Kidney capillary endothelial cell (primary cell): ENCODE data around the gene NAT16.
A peak's percentile ranks its signal among the peaks of the same experiment; 100 is the strongest.
"Not testable (repeated sequence)": the region's sequence is repeated elsewhere in the genome, so short reads cannot be mapped to it uniquely, and the experiment has no call there.

Experiments used
- DNase-seq: peaks from one replicate; pipeline ENCODE4 v3.0.0-alpha.2; 2018; ENCODE audit warnings: low spot score

Gene NAT16

DNA sequence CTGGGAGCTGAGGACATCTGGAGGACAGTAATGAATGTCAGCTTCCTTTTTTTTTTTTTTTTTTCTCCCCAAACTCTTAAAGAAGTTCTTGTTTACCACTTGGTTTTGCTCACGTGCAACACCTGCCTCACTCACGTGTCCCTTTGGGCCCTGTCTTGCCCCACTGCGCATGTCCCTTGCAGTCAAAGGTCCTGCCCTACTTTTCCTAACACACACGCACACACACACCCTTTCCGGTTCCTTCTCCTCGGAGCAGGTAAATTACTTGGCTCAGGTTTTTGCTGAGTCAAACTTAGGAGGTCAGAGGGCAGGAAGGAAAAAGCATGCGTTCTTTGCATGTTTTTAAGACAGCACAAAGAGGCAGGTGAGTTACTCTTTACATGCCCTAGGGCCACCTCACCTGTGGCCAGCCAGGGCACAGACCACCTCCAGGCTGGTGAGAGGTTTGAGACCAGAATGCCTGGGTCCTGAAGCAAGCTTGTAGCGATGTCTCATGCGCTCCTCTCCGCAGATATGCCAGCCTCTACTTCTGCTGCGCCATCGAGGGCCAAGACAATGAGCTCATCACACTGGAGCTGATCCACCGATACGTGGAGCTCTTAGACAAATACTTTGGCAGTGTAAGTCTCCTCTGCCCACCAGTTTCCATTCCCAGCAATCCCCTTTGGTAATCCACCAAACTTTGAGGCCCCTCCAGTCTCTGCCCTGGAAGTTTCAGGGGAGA is 23.1 kb downstream of the NAT16 start:
- DNase-seq: no peak

DNA sequence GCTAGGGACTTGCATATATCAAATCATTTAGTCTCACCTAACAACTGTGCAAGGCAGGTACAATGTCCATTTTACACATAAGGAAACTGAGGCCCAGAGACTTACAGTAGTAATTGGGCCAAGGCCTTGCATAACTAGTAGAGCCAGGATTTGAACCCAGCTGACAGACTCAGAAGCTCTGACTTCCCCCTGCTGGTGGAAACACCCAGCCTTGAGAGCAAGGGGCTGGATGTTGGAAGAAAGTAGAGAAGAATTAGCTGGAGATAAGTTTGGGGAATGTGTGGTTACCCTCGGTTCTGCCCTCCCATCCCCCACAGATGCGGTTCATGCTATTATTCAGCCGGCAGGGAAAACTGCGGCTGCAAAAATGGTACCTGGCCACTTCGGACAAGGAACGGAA is 23.8 kb downstream of the NAT16 start:
- DNase-seq: no peak

DNA sequence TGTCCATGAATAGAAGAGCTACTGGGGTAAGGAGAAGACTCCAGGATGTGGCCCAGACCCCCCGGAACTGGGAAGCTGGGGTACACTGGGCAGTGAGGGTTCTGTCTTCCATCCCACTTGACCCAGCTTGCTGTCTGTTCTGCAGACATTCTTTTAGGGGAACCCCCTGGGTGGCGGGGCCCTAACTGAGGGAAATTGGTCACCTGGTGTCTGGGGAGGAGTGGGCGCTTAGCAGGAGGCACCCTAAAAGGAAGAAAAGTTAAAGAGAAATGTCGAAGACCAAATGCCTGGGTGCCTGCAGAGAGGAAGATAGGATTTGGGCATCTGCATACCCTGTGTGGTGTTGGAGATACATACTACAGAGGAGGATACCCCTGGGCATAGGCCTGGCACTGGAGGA is 24.8 kb downstream of the NAT16 start:
- DNase-seq: no peak

DNA sequence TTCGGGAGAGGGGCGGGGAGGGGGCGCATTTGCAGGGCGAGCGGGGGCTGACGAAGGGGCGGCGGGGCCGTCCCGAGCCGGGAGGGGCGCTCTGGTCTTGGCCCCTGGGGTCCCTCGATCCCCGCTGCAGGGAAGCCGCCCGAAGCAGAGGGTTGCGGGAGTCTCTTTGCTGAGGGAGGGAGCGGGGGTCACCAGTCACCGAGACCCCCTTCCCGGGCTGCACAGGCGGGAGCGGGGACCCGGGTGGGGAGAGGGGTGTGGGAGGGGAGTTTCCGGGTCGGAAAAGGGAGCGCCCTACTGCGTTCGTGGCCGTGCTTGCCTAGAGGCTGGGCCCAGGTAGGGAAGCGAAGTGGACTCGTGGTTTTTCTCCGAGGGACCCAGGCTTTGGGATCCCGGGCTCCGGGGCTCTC is 25.4 kb downstream of the NAT16 start:
- no peak for DNase-seq

DNA sequence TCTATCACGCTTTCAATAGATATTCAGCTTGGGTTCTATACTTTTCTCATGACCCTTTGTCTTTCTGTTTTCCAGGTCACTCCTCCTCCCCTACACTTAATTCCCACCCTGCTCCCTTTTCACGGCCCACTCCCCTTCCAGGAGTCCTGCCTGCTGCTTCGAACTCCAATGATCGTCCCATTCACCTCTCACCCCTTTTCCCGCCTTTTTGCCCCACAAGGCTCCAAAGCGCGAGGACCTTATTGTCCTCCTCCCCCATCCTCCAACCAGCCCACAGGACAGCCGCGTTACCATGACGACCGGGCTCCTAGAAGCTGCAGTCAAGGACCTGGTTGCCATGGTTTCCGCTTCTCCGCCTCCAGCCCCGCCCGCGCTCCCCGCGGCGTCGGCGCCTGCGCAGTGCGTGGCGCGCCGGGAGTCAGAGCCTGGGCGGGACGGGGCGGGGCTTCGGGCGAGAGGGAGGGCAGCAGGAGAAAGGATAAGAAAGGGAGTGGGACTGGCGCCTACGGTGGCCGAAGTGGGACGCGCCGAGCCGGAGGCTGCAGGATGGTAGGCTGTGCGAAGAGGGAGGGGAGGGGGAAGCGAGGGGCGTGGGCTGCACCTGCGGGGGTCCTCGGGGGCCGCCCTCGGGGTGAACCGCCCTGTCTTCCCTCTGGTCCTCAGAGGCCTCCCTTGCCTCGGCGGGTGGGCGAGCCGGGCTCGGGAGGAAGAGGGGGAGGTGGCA is 26.0 kb downstream of the NAT16 start, which contains the start of gene AP1S1:
Gene AP1S1, plus strand, starts transcription at position 508 of the 724 bp plus-strand sequence. Its CDS starts 39 bp downstream, at position 547.
- peak; percentile 92 for DNase-seq

DNA sequence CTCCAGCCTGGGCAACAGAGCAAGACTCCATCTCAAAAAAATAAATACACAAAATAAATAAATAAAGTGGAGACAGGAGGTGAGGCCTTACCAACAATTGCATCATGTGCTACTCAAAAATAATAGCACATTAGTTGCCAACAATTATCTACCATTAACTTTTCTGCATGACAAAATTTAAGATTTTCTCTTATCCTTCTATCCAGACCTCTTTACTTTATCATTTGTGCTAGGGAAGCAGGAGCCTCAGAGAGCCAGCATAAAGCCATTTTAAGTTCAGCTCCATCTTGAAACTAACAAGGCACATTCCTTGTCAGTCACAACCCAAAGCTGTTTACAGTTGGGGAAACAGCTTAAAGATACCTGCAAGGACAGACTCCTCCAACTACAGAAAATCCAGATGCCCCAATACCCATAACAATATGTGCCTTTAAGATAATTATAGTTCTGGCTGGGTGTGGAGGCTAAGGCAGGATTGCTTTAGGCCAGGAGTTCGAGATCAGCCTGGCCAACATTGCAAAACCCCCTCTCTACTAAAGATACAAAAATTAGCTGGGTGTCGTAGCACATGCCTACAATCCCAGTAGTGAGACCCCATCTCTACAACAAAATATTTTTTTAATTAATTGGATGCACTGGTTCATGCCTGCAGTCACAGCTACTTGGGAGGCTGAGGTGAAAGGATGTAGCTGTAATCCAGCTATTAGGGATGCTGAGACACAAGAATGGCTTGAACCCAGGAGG is 28.0 kb downstream of the NAT16 start:
- no peak for DNase-seq

DNA sequence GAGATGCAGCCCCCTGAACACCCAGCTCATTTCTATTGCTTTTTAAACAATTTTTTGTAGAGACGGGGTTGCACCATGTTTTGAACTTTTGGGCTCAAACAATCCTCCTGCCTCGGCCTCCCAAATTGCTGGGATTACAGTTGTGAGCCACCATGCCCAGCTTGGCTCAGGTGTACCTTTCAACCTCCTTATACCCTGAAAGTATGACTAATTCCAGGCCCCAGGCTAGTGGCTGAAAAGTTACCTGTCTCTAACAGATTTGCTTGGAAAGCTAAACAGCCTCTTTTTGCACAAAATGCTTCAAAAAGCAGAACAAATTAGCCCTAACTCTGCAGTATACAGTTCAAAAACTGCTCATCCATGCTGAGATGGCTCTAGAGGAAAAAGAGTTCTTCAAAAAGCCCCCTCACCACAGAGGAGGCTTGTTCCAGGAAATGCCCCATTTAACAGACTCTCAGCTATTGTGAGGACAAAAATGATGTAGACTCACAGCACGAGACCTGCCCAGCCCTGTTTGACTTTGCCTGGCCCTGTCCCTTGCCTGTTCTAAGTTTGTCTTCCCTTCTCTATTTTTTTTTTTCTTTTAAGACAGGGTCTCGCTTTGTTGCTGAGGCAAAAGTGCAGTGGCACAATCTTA is 39.2 kb downstream of the NAT16 start:
- no peak for DNase-seq

DNA sequence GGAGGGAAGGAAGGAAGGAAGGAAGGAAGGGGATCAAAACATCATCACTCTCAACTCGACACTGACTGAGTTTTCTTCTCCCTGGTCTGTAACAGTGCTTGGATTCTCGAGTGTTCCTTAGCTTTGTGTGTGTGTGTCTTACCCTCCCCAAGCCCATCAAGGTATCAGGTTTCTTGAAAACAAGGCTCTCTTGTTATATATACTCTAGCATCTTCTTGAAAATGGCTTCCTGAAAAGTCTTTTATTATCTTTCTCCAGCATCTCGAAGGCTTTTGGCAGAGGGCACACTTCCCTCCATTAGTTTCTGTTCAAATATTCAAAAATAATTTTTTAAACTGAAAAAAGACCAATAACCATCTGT is 39.8 kb downstream of the NAT16 start:
- no peak for DNase-seq

DNA sequence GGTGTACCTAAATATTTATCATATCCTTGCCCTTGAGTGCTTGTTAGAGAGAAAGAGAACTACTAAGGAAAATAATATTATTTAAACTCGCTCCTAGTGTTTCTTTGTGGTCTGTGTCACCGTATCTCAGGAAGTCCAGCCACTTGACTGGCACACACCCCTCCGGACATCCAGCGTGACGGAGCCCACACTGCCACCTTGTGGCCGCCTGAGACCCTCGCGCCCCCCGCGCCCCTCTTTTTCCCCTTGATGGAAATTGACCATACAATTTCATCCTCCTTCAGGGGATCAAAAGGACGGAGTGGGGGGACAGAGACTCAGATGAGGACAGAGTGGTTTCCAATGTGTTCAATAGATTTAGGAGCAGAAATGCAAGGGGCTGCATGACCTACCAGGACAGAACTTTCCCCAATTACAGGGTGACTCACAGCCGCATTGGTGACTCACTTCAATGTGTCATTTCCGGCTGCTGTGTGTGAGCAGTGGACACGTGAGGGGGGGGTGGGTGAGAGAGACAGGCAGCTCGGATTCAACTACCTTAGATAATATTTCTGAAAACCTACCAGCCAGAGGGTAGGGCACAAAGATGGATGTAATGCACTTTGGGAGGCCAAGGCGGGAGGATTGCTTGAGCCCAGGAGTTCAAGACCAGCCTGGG is 41.8 kb downstream of the NAT16 start:
- peak; percentile 92 for DNase-seq

DNA sequence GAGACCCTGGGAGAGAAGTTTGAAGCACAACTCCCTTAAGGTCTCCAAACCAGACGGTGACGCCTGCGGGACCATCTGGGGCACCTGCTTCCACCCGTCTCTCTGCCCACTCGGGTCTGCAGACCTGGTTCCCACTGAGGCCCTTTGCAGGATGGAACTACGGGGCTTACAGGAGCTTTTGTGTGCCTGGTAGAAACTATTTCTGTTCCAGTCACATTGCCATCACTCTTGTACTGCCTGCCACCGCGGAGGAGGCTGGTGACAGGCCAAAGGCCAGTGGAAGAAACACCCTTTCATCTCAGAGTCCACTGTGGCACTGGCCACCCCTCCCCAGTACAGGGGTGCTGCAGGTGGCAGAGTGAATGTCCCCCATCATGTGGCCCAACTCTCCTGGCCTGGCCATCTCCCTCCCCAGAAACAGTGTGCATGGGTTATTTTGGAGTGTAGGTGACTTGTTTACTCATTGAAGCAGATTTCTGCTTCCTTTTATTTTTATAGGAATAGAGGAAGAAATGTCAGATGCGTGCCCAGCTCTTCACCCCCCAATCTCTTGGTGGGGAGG is 42.4 kb downstream of the NAT16 start:
- DNase-seq: no peak

DNA sequence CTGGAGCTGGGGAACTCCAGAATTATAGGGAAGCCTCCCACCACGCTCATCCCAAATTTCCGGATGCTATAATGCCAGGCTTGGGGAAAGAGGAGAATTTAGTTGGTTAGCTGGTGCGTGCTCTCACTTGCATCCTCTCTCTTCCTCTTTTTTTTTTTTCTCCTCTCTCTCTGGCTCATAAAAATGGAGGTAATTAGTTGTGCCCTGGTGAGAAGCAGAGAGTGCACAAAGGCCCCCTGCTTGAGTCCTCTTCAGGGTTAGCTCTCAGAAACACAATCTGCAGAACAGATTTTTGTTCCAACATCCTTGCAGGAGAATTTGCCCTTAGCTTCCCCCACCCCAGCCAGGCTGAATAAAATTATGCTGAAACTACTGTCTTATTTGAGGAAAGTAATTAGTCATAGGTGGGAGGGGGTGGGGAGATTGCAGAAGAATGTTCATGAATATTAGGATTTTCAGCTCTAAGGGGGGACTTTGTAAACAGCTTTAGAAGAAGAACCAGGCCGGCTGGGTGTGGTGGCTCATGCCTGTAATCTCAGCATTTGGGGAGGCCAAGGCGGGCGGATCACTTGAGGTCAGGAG is 45.6 kb downstream of the NAT16 start:
- no peak for DNase-seq

DNA sequence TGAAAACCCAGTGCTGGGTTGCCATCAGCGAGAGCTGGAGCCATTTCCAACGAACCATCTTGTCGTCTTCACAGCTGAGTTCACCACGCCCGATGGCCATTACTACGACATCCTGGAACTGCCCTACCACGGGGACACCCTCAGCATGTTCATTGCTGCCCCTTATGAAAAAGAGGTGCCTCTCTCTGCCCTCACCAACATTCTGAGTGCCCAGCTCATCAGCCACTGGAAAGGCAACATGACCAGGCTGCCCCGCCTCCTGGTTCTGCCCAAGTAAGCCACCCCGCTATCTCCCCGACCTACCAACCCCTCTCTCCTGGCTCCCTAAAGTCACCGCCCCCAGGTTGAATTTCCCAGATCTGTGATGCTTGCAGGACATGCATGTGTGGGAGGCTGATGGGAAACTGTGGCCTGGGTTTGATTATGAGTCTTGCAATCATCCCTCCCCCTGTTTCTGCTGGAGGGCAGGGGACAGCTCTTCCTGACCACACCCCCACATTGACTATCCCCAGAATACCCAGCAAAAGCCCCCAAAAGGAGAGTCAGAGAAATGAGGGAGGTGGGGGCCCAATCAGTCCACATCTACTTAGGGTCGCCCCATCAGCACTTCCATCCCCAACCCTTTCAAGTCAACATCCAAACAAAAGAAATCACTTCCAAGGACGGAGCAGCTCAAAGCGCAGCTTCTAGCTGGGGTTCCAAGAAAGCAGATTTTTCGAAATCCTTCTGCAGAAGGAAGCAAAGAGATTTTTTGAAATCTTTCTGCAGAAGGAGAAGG is 46.3 kb downstream of the NAT16 start:
- DNase-seq: no peak

DNA sequence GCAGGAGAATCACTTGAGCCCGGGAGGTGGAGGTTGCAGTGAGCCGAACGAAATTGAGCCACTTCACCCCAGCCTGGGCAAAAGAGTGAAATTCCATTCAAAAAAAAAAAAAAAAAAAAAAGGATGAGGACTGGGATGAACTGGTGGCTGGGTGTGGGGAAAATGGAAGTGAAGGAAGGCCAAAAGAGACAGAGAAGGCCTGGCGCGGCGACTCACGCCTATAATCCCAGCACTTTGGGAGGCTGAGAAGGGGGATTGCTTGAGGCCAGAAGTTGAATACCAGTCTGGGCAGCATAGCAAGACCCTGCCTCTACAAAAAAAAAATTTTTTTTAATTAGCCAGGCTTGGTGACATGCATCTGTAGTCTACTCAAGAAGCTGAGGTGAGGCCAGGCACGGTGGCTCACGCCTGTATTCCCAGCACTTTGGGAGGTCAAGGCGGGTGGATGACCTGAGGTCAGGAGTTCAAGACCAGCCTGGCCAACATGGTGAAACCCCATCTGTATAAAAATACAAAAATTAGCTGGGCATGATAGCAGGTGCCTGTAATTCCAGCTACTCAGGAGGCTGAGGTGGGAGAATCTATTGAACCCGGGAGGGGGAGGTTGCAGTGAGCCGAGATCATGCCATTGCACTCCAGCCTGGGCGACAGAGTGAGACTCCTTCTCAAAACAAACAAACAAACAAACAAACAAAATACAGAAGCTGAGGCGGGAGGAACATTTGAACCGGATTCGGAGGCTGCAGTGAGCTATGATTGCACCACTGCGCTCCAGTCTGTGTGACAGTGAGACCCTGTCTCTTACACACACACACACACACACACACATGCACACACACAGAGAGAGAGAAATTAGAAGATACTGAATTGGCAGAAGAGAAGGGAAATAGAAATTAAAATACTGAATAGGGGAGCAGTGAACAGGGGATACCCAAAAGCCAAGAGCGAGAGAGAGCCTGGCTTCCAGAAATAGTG is 47.2 kb downstream of the NAT16 start:
- not testable (repeated sequence) for DNase-seq

DNA sequence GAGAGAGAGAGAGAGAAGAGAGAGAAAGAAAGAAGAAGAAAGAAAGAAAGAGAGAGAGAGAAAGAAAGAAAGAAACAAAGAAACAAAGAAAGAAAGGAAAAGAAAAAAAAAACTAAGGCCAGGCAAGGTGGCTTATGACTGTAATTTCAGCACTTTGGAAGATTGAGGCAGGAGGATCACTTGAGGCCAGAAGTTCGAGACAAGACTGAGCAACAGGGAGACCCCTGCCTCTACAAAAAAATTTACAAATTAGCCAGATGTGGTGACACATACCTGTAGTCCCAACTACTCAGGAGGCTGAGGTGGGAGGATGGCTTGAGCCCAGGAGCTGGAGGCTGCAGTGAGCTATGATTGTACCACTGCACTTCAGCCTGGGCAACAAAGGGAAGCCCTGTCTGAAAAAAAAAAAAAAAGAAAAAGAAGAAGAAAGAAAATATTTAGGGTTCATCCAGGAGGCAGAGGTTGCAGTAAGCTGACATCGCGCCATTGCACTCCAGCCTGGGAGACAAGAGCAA is 50.4 kb downstream of the NAT16 start:
- no peak for DNase-seq

DNA sequence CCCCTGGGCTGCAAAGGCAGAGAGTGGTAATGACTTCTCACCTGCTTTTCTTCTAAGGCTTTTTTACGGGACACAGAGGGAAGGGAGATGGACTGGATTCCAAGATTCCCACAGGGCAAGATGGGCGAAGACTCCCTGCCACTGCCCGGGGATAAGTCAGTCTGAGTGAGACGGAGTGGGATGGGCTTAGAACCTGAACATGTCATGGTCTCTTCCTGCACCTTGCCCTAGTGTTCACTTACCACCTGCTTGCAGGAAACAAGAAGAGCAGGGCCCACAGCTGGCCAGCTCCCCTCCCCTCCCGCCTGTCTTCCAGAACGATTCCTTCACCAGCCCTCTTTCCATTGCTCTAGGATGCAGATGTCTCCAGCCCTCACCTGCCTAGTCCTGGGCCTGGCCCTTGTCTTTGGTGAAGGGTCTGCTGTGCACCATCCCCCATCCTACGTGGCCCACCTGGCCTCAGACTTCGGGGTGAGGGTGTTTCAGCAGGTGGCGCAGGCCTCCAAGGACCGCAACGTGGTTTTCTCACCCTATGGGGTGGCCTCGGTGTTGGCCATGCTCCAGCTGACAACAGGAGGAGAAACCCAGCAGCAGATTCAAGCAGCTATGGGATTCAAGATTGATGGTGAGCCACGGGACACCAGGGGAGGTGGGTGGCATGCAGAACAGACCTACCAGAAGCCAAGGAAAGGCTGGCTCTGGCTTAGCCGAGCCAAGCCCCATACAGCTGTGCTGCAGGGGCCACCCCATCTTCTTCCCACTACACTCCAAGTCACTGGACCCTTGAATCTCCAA is 51.9 kb downstream of the NAT16 start:
- no peak for DNase-seq

DNA sequence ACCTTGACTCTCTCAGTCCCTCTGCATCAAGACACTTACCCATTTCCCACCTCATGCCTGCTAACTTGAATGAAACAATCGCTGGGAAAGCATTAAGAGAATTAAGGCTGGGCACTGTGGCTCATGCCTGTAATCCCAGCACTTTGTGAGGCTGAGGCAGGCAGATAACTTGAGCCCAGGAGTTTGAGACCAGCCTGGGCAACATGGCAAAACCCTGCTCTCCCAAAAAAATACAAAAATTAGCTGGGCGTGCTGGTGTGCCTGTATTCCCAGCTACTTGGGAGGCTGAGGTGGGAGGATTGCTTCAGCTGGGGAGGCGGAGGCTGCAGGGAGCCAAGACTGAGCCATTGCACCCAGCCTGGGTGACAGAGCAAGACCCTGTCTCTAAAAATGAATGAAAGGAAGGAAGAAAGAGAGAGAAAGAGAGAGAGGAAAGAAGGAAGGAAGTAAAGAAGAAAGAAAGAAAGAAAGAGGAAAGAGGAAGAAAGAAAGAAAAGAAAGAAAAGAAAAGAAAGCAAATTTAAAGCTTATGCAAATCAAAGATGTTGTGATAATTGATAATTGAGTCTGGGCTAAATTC is 52.5 kb downstream of the NAT16 start:
- no peak for DNase-seq

DNA sequence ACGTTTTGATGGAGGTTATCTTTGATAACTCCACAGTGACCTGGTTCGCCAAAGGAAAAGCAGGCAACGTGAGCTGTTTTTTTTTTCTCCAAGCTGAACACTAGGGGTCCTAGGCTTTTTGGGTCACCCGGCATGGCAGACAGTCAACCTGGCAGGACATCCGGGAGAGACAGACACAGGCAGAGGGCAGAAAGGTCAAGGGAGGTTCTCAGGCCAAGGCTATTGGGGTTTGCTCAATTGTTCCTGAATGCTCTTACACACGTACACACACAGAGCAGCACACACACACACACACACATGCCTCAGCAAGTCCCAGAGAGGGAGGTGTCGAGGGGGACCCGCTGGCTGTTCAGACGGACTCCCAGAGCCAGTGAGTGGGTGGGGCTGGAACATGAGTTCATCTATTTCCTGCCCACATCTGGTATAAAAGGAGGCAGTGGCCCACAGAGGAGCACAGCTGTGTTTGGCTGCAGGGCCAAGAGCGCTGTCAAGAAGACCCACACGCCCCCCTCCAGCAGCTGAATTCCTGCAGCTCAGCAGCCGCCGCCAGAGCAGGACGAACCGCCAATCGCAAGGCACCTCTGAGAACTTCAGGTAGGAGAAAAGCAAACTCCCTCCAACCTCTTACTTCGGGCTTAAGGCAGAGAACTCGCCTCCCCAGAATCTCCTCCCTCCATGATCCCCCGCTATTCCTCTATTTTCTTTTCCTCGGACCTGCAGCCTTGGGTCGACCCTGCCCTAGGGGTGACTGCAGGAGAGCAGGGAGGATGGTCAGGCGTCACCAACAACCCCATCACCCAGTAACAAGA is 53.2 kb downstream of the NAT16 start, which contains the start of gene SERPINE1:
Gene SERPINE1, plus strand, starts transcription at position 454 of the 809 bp plus-strand sequence. CDS start 1,290 bp downstream, outside the sequence.
- DNase-seq: peak; percentile 99
